NOMO-1 treated with dmso at 0.1 percent for 144 hours (cell line): ENCODE data around the gene NINL.
"Not testable (repeated sequence)": the region's sequence is repeated elsewhere in the genome, so short reads cannot be mapped to it uniquely, and the experiment has no call there.

ENCODE experiments used
- DNase-seq: peaks from one replicate; lab custom pipeline; 2025; ENCODE audit not compliant: unreplicated experiment; lab: John Stamatoyannopoulos, UW

NINL gene

DNA sequence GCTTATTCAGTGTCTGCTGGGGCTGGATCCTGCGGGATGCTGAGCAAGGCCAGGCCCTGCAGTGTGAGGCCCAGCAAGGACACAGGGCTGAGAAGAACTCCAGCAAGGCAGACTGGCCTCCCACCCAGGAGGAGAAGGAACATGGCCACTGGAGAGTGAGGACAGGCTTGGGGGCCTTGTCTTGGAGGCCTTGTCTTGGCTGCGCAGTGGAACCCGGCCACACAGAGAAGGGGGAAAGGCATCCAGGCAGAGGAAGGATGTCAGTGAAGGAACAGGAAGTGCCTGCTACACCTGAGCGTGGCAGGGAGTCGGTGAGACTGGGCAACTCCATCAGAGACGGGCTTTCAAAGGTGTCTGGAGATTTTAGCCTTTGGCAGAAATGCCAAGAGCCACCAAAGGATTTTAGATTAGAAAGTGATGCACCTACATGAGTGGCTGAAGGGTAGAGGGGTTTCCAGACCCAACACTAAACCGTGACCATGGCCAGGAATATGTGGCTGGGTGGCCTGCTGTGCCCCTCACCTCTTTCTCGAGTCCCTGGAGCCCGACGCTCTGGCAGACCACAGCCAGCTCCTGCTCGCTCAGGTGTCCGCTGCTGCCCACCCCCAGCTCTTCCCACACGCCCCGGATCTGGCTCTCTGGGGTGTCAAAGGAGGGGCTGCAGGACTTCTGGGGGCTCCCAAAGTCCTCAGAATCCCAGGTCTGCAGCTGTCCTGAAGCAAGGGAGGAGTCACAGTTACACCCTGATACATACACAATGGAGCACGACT is 80.8 kb downstream of the NINL start:
- no peak for DNase-seq

DNA sequence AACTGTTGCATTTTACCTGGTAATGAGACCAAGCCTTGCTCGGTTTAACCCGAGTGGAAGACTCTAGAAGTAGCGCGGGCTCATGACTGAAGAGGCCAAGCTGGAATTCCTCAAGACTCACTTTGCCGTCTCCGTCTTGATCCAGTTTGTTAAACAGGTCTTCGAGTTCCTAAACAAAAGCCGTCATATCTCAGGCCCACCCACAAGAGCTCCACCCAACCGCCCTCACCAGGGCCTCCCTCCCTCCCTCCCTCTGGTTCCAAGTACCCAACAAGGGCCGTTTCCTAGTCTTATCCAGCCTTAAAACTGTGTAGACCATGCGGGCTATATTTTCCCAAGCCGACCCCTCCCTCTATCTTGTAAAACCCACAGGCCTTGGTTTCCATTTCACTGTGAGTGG is 81.4 kb downstream of the NINL start:
- no peak for DNase-seq

DNA sequence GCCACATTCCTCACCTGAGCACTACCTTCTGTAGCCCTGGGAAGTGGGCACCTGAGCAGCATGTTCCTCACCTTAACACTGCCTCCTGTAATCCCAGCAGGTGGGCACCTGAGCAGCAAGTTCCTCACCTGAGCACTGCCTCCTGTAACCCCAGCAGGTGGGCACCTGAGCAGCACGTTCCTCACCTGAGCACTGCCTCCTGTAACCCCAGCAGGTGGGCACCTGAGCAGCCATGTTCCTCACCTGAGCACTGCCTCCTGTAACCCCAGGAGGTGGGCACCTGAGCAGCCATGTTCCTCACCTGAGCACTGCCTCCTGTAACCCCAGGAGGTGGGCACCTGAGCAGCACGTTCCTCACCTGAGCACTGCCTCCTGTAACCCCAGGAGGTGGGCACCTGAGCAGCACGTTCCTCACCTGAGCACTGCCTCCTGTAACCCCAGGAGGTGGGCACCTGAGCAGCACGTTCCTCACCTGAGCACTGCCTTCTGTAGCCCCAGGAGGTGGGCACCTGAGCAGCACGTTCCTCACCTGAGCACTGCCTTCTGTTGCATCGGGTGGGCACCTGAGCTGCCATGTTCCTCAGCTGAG is 82.2 kb downstream of the NINL start:
- DNase-seq = not testable (repeated sequence)

DNA sequence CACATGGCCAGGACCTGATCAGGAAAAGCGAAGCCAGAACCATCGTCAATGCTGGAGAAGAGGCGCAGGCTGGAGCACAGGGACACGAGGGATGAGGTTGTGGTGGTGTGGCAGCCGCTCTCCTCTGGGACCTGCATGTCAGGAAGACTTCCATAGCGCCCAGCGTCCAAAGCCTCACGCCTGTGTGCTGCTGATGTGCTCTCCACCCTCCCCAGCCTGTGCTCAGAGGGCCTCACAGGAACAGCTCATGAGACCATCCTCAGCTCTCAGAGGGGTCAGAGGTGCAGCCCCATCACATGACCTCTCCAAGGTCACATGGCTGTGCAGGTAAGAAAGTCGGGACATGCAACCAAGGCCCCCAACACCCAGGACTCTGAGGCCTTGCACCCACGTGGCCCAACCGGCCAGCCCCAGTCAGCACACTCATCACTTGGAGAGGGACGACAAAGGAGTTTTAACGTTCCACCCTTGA is 84.4 kb downstream of the NINL start:
- DNase-seq = no peak

DNA sequence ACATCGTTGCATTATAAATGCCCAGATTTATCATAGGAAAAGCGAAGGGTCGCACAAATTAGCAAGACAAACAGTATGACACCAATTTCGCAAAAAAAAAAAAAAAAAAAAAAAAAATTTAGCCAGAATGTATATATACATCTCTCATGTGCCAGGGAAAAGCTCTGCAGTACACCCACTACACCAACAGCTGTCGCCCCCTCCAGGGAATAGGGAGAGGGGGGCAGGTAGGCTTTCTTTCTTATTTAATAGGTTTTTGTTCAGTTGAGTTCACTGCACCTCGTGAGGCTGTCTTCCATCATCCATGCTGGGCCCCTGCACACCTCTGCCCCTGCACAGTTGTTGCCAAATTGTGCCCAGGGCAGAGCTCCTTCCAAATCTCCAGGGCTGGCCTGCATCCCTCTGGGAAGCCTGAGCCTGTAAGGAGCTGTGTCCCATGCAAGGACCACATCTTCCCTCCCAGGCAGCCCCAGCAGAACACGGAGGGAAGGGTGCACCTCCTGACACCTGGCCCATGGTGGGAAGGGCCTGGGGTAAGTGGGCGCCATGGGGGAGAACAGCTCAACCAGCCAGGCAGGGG is 85.4 kb downstream of the NINL start:
- no peak for DNase-seq

GRCh38 chr20:25499031-25499430 is 86.3 kb downstream of the NINL start:
- no peak for DNase-seq

DNA sequence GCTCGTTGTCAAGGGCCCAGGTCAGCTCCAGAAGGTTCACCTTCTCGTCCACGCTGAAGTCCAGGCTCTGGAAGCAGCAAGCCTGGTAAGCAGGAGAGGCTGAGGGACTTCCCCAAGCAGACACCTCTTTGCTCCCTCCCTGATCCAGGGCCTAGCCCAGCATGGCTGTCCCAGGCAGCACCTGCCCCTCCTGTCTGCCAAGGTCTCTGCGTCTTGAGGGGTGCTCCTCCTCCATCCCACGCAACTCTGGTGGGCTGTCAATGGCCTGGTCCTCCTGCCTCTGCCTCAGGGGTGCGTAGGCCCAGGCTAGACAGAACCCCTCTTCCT is 87.1 kb downstream of the NINL start:
- no peak for DNase-seq

DNA sequence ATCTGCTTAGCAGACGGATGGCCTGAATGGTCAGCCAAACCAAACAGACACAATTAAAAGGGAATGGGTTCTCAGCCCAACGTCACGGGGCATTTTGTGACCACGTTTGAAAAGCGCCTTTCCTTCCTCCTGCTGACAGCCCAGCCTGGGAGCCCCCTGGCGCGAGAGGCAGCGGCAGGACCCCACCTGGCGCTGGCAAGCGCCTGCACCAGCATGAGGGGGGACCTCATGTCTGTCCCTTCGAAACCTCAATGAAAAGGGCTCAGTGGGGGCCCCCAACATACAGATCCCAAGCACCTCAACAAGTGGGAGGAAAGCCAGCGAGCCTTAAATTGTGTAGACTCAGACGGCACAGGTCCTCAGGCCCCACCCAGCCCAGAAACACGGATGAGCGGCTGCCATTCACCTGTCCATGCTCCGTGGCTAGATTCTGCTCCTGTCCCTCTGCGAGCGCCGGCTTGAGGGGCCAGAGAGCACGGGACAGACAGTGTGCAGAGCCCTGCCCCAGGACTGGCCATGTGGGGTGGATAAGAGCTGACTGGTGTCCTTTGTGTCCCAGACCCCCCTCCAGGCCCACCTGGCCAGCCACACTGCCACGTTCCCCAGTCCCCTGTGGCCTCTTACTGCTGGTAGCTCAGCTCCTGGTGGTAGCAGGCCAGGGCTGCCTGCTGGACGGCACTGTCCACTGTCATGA is 87.6 kb downstream of the NINL start:
- no peak for DNase-seq

DNA sequence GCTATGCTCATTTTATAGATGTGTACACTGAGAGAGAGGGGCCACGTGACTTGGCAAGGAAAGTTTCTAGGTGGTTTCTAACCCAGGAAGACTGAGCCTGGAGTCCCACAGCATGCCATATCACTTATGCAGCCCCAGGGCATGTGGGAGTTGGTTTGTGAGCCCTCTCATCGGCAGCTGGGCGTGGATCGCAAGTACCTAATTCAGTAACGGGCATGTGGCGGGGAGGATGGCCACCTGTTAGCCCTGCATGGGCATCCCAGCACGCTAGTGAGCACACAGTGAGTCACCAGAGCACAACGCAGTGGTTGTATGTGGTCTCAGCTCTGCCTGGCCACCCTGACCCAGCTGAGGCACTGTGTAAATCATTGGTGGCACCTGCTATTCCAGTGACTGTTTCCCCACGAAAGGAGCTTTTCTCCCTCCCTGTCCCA is 88.3 kb downstream of the NINL start:
- no peak for DNase-seq

DNA sequence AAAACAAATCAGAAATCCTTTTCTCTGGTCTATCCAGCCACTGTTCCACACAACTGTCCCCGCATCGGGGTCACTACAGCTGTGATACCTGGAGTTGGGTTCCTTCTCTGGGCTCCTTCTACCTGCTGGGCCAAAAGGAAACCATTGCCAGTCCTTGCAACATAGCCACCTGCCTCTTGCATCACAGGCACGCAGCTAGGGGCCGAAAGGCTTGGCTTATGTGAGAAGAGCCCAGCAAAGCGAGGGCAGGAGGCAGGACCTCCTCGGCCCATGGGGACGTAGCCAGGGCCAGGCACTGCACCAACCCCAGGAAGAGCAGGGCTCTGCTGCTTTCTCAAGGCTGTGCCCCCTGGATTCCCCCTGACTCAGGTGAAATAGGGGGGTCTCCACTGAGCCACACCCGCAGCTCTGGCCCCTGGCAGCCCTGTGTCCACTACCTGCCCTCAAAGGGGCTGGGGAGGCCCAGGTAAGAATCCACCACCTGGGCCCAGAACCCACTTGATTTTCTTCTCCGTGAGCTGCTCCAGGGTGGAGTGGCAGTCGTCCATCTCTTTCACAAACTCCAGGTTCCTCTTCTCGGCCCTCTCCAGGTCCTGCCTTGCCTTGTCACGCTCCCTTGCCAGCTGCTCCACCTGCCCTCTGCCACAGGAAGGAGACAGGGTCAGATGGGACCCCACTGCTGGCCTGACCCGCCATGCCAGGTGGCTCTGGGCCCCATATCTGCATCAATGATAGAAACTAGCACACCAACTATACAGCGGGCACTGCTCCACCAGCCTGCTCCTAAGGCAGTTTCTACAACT is 89.0 kb downstream of the NINL start:
- no peak for DNase-seq

DNA sequence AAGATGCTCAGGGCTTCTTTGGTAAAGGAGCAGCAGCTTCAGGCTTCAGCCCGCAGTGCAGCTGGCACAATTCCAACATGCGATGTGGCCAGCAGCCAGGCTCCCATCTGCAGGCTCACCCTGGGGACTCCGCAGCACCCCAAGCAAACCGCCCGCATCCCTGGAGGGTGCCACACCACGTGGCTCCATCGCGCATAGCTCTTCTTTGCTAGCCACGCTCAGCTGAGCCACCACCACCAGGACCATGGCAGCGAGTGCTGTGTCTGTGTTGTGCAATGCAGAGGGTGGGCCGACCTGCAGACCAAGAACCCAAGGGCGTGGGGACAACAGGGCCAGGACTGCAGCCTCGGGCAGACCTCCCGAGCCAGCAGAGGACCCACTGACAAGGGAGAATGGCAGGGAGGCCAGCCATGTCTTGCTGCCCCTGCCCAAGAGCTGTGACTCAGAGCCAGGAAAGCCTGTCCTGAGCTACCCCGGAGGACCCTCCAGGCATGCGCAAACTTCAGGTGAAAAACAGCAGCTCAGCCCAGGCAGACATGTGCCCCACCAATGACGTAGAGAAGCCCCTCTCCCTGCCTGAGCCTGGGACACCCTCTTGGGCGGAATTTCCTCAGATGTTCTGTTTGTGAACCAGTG is 90.0 kb downstream of the NINL start:
- no peak for DNase-seq

GRCh38 chr20:25494506-25495188 is 90.7 kb downstream of the NINL start:
- DNase-seq = no peak

- DNase-seq = no peak
Measured at GRCh38 chr20:25493748-25494505, 91.4 kb downstream of the NINL start.

GRCh38 chr20:25493137-25493536 is 92.2 kb downstream of the NINL start:
- no peak for DNase-seq

GRCh38 chr20:25491446-25492038 is 93.8 kb downstream of the NINL start:
- DNase-seq = no peak

DNA sequence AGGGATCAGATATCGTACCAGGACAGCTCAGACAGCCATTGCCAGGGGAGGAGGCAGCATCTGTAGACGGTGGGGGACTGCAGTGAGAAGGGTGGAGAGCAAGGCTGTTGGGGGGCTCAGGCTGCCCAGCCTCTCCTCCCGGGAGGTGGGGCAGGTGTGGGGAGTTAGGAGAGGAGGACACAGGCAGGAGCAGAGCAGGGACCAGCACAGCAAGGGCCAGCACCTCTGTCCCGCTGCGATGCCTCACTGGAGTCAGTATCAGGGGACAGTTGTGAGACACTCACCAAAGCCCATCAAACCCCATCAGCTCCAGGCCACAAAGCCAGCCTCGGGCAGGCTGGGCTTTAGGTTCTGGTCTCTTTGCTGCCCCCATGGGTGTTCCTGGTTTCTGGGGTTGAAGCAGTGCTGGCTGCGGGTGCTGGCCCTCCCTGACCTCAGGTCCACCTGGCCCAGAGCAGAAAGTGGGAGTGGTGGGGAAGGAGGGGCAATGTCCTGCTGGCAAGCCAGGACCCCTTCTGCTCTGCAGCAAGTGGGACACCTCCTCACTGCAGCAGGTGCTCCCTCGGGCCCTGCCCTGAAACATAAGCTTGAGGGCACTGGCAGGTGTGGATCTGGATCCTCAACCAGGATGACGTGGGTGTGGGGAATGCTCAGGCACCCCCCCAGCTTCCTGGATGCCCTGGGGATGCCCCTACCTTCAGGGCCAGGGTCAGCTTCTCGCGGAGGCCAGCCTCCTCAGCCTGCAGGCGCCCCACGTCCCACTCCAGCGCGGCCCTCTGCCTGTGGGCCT is 94.5 kb downstream of the NINL start:
- no peak for DNase-seq

GRCh38 chr20:25489221-25489871 is 96.0 kb downstream of the NINL start:
- DNase-seq = no peak

GRCh38 chr20:25487975-25488374 is 97.4 kb downstream of the NINL start:
- DNase-seq = no peak
